GM23338 (cell line): Measurements from ENCODE around the gene KLHL8. TPM values are rescaled to one million over a fixed set of nuclear protein-coding genes. Genes with fewer than 3 reads are reported as not detected.
A peak's percentile ranks its signal among the peaks of the same experiment; 100 is the strongest.

Experiments used
- ATAC-seq: fragments of 200-7000 bp; cut with Tn5 transposase; 3 replicates; pipeline ENCODE4 v1.9.1; 2020
- DNase-seq: peaks from one replicate; pipeline ENCODE4 v3.0.0-alpha.2; 2015; ENCODE audit warnings: low spot score
- H2AFZ ChIP-seq: fragments of 200-600 bp; sonication (generic); 2 replicates; pipeline ENCODE4 v1.8.0; 2016; ENCODE audit warnings: antibody characterized with exemption, mild to moderate bottlenecking, moderate library complexity
- H3F3A ChIP-seq: fragments of 200-600 bp; sonication (generic); replicated peaks from 2 replicates; pipeline ENCODE4 v1.8.0; 2017; ENCODE audit warnings: antibody characterized with exemption, mixed run types, low read depth
- H3K27ac ChIP-seq: fragments of 200-600 bp; sonication (generic); 2 replicates; pipeline ENCODE4 v1.6.1; 2016; ENCODE audit warnings: low read depth
- H3K27me3 ChIP-seq: fragments of 200-600 bp; sonication (generic); 2 replicates; pipeline ENCODE4 v1.8.0; 2016; ENCODE audit warnings: mild to moderate bottlenecking, mixed run types, moderate library complexity; ENCODE audit not compliant: insufficient read depth
- H3K36me3 ChIP-seq: fragments of 200-600 bp; sonication (generic); 2 replicates; pipeline ENCODE4 v1.8.0; 2016; ENCODE audit warnings: mild to moderate bottlenecking; ENCODE audit not compliant: insufficient read depth
- H3K4me1 ChIP-seq: fragments of 200-600 bp; sonication (generic); 2 replicates; pipeline ENCODE4 v1.8.0; 2016; ENCODE audit warnings: mild to moderate bottlenecking, moderate library complexity; ENCODE audit not compliant: insufficient read depth
- H3K4me2 ChIP-seq: fragments of 200-600 bp; sonication (generic); 2 replicates; pipeline ENCODE4 v1.7.1; 2017; ENCODE audit warnings: mixed run types
- H3K4me3 ChIP-seq: fragments of 200-600 bp; sonication (generic); 2 replicates; pipeline ENCODE4 v1.6.1; 2016; ENCODE audit warnings: mixed run types
- H3K79me2 ChIP-seq: fragments of 200-600 bp; sonication (generic); replicated peaks from 2 replicates; pipeline ENCODE4 v1.8.0; 2017; ENCODE audit warnings: mild to moderate bottlenecking; ENCODE audit not compliant: insufficient read depth
- H3K9me2 ChIP-seq: fragments of 200-600 bp; sonication (generic); 2 replicates; pipeline ENCODE4 v1.8.0; 2017; ENCODE audit not compliant: insufficient read depth
- H4K20me1 ChIP-seq: fragments of 200-600 bp; sonication (generic); replicated peaks from 2 replicates; pipeline ENCODE4 v1.8.0; 2017; ENCODE audit warnings: mild to moderate bottlenecking; ENCODE audit not compliant: insufficient read depth
- H3K27ac Mint-ChIP-seq: 2 replicates; pipeline ENCODE4 v1.8.0; 2020; ENCODE audit warnings: inconsistent platforms, mild to moderate bottlenecking, moderate library complexity, mixed read lengths
- H3K27me3 Mint-ChIP-seq: 3 replicates; pipeline ENCODE4 v1.8.0; 2022; ENCODE audit warnings: low read depth, mild to moderate bottlenecking, moderate library complexity, mixed read lengths, inconsistent platforms; ENCODE audit not compliant: insufficient read depth, poor library complexity
- H3K36me3 Mint-ChIP-seq: 3 replicates; pipeline ENCODE4 v1.8.0; 2021; ENCODE audit warnings: low read depth, mild to moderate bottlenecking, inconsistent platforms, moderate library complexity, mixed read lengths
- H3K4me1 Mint-ChIP-seq: 3 replicates; pipeline ENCODE4 v1.8.0; 2020; ENCODE audit warnings: mild to moderate bottlenecking, inconsistent platforms, mixed read lengths
- H3K4me3 Mint-ChIP-seq: 3 replicates; pipeline ENCODE4 v1.8.0; 2021; ENCODE audit warnings: moderate library complexity, mild to moderate bottlenecking, inconsistent platforms, mixed read lengths
- H3K9me3 Mint-ChIP-seq: 3 replicates; pipeline ENCODE4 v1.8.0; 2020; ENCODE audit warnings: moderate library complexity, mild to moderate bottlenecking, inconsistent platforms, mixed read lengths
- CTCF ChIP-seq, 2 experiments: fragments of 200-600 bp in 1 of 2; sonication (generic) in 1 of 2; conservative IDR thresholded peaks; 2 replicates each; pipeline versions ENCODE4 v1.5.1 to v1.6.1; 2016 to 2017; ENCODE audit warnings: antibody characterized with exemption in 2 of 2, low read depth in 2 of 2, mild to moderate bottlenecking in 2 of 2, moderate library complexity in 1 of 2
- POLR2AphosphoS5 ChIP-seq: IDR thresholded peaks from 2 replicates; pipeline ENCODE4 v1.6.1; 2016; ENCODE audit warnings: antibody characterized with exemption, low read depth
- ZNF331 ChIP-seq: fragments of 250-450 bp; sonication (Bioruptor Pico); IDR thresholded peaks from 2 replicates; pipeline ENCODE4 v1.5.0; 2020; ENCODE audit warnings: low read depth, mild to moderate bottlenecking, moderate library complexity
- ZNF462 ChIP-seq: fragments of 250-450 bp; sonication (Bioruptor Pico); IDR thresholded peaks from 2 replicates; pipeline ENCODE4 v1.5.0; 2020; ENCODE audit warnings: mild to moderate bottlenecking, moderate library complexity
- long read RNA-seq: library from polyadenylated mRNA; unstranded; transcript quantifications from one replicate; pipeline ENCODE4 v2.0.0, GENCODE V29; 2020; ENCODE audit not compliant: unreplicated experiment
- polyA plus RNA-seq: library from polyadenylated mRNA; unstranded; fragments of >200 nt; fragmentation: Nextera tagmentation; extraction: Ambion mirVana; gene quantifications from 2 replicates; pipeline ENCODE4 v1.2.1, GENCODE V29; 2016
- total RNA-seq: library from RNA; depleted of rRNA; stranded (reverse); fragments of >200 nt; shearing (Covaris generic); gene quantifications from 2 replicates; pipeline ENCODE4 v1.2.3, GENCODE V29; 2014; rRNA removed

KLHL8 gene
- total RNA-seq = 4.6 and 7.2 TPM in 2 replicates
- 2.9 and 3.3 TPM in 2 replicates for polyA plus RNA-seq
- long read RNA-seq, partial matches to known transcripts = 1 of 1 reads
- long read RNA-seq, other reads (novel, unspliced or antisense) = 0 of 1 reads

- peak; percentile 88 for DNase-seq
- Histone ChIP-seq H3K9me2 (no peaks in the 10 kb centered on the region), H4K20me1 (0 out of 2 replicates have a peak, but pooled peaks cover under 1% of the 10 kb centered on the region), H3K4me1 (0 out of 2 replicates have a peak, but pooled peaks cover 10% of the 10 kb centered on the region), H3K27me3 (peaks cover 8% of the 10 kb centered on the region), H3F3A (no peaks in the 10 kb centered on the region), H3K27ac (peak within 1 kb of the TSS; percentile 90), H2AFZ (peak within 1 kb of the TSS; percentile 93), H3K4me3 (peak within 1 kb of the TSS; percentile 90), H3K36me3 (no peaks in the 10 kb centered on the region), H3K79me2 (peaks cover 40% of the 10 kb centered on the region), H3K4me2 (peak within 1 kb of the TSS; percentile 87)
- no peaks in the 10 kb centered on the region; the same call in 2 of the 3 replicates for H3K36me3 Mint-ChIP-seq
- peaks cover 6% of the 10 kb centered on the region for H3K27me3 Mint-ChIP-seq
- H3K9me3 Mint-ChIP-seq = no peaks in the 10 kb centered on the region
- peak; percentile 88 for ATAC-seq
- H3K4me1 Mint-ChIP-seq = peaks cover 8% of the 10 kb centered on the region
- TF ChIP-seq POLR2AphosphoS5 = peak; percentile 95
- TF ChIP-seq ZNF462 = no peak
- TF ChIP-seq ZNF331 (CRISPR knock-in tag) = no peak
- peak in 1 of 2 experiments; percentile 21; a peak in 1 of 4 replicates for TF ChIP-seq CTCF (conservative IDR thresholded peaks at IDR 0.05; ENCODE audit: low read depth in 2 of 2)
- H3K27ac Mint-ChIP-seq = peak within 1 kb of the TSS; percentile 91
- peak within 1 kb of the TSS; percentile 83 for H3K4me3 Mint-ChIP-seq
These were observed at the start of gene KLHL8 for GRCh38 chr4:87220094-87220822. Gene KLHL8 (minus strand): TSS chr4:87220618. CDS start chr4:87195539, 25,079 bp downstream.
